Measurements from ENCODE around the gene CENPA. TPM values are rescaled to one million over a fixed set of nuclear protein-coding genes. Genes with fewer than 3 reads are reported as not detected.
"Not testable (repeated sequence)": the region's sequence is repeated elsewhere in the genome, so short reads cannot be mapped to it uniquely, and the experiment has no call there.

The CENPA gene
- total RNA-seq, 4 donors from 2014 or later = 3.3 to 3.5 TPM; not detected in 2

DNA sequence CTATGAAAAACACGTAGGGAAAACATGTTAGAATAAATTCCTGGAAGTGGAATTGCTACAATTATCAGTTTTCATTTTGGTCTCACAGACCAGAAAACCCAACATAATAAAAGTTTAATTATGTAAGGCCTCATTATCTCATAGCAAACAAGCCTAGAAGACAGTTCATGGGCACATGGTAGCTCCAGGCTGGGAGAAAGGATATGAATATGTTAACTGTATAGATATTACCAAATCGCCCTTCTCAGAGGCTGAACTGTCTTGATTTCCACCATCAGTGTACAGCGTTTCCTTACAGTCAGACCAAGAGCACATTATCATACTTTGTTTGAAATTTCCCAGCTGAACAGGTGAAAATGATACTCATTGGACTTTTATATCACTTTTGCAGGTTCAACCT lies 38.9 kb upstream of the CENPA start:
- no peaks in the 10 kb centered on the region for H3K36me3 ChIP-seq
- H3K9me3 ChIP-seq = no peaks in the 10 kb centered on the region
- TF ChIP-seq POLR2A (IDR thresholded peaks at IDR 0.05) = no peak
- TF ChIP-seq, protein P1, sequence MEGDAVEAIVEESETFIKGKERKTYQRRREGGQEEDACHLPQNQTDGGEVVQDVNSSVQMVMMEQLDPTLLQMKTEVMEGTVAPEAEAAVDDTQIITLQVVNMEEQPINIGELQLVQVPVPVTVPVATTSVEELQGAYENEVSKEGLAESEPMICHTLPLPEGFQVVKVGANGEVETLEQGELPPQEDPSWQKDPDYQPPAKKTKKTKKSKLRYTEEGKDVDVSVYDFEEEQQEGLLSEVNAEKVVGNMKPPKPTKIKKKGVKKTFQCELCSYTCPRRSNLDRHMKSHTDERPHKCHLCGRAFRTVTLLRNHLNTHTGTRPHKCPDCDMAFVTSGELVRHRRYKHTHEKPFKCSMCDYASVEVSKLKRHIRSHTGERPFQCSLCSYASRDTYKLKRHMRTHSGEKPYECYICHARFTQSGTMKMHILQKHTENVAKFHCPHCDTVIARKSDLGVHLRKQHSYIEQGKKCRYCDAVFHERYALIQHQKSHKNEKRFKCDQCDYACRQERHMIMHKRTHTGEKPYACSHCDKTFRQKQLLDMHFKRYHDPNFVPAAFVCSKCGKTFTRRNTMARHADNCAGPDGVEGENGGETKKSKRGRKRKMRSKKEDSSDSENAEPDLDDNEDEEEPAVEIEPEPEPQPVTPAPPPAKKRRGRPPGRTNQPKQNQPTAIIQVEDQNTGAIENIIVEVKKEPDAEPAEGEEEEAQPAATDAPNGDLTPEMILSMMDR (IDR thresholded peaks at IDR 0.05) = no peak
- TF ChIP-seq EP300 (IDR thresholded peaks at IDR 0.05) = no peak
- H3K4me1 ChIP-seq = no peaks in the 10 kb centered on the region
- DNase-seq (ENCODE audit: low spot score in 2 of 2) = no peak
- H3K4me3 ChIP-seq = no peak overlapping the region
- H3K27ac ChIP-seq = no peak overlapping the region
- WGBS, 2 donors = 69 to 73% methylated on average over 3 of the region's 3 CpGs
- H3K27me3 ChIP-seq = no peaks in the 10 kb centered on the region

DNA sequence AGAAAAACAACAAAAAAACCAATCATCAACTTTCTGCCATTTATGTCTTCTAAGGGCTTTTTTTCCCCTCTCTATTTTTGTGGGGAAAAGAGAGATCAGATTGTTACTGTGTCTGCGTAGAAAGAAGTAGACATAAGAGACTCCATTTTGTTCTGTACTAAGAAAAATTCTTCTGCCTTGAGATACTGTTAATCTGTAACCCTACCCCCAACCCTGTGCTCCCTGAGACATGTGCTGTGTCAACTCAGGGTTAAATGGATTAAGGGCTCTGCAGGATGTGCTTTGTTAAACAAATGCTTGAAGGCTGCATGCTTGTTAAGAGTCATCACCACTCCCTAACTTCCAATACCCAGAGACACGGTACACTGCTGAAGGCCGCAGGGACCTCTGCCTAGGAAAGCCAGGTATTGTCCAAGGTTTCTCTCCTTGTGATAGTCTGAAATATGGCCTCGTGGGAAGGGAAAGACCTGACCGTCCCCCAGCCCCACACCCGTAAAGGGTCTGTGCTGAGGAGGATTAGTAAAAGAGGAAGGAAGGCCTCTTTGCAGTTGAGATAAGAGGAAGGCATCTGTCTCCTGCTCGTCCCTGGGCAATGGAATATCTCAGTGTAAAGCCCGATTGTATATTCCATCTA lies 36.0 kb upstream of the CENPA start:
- not testable (repeated sequence) for H3K36me3 ChIP-seq; H3K27ac ChIP-seq; DNase-seq (ENCODE audit: low spot score in 2 of 2); H3K4me1 ChIP-seq; H3K9me3 ChIP-seq; H3K4me3 ChIP-seq; H3K27me3 ChIP-seq
- 38 to 42% methylated on average over 8 of the region's 8 CpGs for WGBS, 2 donors

DNA sequence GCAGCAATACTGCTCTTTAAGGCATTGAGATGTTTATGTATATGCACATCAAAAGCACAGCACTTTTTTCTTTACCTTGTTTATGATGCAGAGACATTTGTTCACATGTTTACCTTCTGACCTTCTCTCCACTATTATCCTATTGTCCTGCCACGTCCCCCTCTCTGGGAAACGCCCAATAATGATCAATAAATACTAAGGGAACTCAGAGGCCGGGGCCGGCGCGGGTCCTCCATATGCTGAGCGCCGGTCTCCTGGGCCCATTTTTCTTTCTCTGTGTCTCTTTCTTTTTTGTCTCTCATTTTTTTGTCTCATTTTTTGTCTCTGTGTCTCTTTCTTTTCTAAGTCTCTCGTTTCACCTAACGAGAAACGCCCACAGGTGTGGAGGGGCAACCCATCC lies 35.4 kb upstream of the CENPA start:
- not testable (repeated sequence) for H3K36me3 ChIP-seq; H3K27ac ChIP-seq; H3K4me1 ChIP-seq; DNase-seq (ENCODE audit: low spot score in 2 of 2); H3K9me3 ChIP-seq; H3K27me3 ChIP-seq; H3K4me3 ChIP-seq
- 78 to 79% methylated on average over 11 of the region's 11 CpGs for WGBS, 2 donors

DNA sequence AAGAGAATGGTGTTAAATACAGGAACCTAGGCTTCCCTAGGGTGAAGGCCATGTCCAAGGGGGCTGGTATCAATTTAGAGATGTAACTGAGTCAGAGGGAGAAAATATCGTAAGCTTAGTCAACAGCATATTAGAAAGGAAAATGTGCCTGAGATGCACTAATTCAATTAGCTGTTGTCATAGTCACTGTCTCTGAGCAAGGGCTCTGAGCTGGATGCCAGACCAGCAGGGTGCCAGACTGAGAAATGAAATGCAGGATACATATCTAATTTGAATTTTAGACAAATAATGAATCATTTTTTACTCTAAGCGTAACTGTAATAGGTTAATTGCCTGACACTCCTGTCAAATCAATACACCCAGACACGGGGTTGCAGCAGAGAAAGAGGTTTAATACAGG lies 33.2 kb upstream of the CENPA start:
- no peaks in the 10 kb centered on the region for H3K27me3 ChIP-seq
- peaks cover 0 to 3% (median 0%) of the 10 kb centered on the region in 4 donors for H3K4me1 ChIP-seq
- no peak for DNase-seq (ENCODE audit: low spot score in 2 of 2)
- 72 to 73% methylated on average over 3 of the region's 3 CpGs for WGBS, 2 donors
- H3K4me3 ChIP-seq = no peak overlapping the region
- no peak overlapping the region for H3K27ac ChIP-seq
- H3K36me3 ChIP-seq = no peaks in the 10 kb centered on the region
- TF ChIP-seq POLR2A (IDR thresholded peaks at IDR 0.05) = no peak
- TF ChIP-seq, protein P1 (IDR thresholded peaks at IDR 0.05) = no peak
- no peaks in the 10 kb centered on the region for H3K9me3 ChIP-seq

DNA sequence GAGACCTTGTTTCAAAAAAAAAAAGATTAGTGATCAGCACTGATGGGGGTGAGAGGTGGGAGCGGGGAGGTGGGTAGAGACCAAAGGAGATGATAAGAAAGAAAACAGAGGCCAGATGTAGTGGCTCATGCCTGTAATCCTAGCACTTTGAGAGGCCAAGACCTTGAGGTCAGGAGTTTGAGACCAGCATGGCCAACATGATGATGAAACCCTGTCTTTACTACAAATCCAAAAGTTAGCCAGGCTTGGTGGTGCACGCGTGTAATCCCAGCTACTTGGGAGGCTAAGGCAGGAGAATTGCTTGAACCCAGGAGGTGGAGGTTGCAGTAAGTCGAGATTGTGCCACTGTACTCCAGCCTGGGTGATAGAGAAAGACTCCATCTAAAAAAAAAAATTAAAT lies 31.3 kb upstream of the CENPA start:
- Histone ChIP-seq H3K4me1 (peaks cover 0 to 15% (median 0%) of the 10 kb centered on the region in 4 donors), H3K4me3 (no peak overlapping the region), H3K36me3 (no peaks in the 10 kb centered on the region), H3K27me3 (no peaks in the 10 kb centered on the region), H3K27ac (no peak overlapping the region), H3K9me3 (no peaks in the 10 kb centered on the region)
- DNase-seq (ENCODE audit: low spot score in 2 of 2) = no peak
- TF ChIP-seq POLR2A (IDR thresholded peaks at IDR 0.05) (no peak), EP300 (IDR thresholded peaks at IDR 0.05) (no peak)
- TF ChIP-seq, protein P1 (IDR thresholded peaks at IDR 0.05) = no peak
- 94 to 95% methylated on average over 4 of the region's 4 CpGs for WGBS, 2 donors

DNA sequence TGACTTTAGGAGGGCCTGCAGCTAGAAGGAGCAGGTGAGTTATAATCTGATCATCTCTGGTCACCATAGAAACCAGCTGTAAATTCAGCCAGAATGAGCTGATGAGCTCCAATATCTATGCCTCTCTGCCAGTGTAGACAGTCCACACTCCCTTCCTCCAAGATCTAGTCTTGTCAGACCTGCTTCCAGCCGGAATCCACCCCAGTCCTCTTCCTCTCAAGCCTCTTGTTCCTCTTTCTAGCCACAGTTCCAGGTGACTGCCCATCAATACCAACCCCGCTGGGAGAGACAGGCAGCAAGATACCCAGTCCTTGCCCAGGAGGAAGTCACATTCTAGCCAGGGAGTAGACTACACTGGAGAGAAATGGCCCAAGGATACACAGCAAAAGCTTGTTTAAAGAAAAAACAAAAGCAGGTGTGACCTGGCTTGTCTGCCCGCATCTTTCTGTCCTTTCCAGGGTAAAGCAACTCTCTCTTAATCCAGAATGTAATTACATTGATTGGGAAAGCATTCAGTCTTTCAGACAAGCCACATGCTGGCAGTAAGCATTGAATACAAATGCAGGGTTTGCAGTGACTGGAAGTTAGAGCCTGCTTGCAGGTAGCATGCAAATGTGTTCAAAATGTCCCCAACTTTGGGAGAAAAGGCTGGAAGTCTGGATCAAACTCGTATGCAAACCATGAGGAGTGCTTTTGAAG lies 30.7 kb upstream of the CENPA start:
- Histone ChIP-seq H3K4me3 (no peak overlapping the region), H3K4me1 (peaks cover 0 to 15% (median 0%) of the 10 kb centered on the region in 4 donors), H3K9me3 (no peaks in the 10 kb centered on the region), H3K36me3 (no peaks in the 10 kb centered on the region), H3K27ac (no peak overlapping the region), H3K27me3 (no peaks in the 10 kb centered on the region)
- no peak for TF ChIP-seq POLR2A (IDR thresholded peaks at IDR 0.05)
- WGBS, 2 donors = 77 to 79% methylated on average over 4 of the region's 4 CpGs
- DNase-seq (ENCODE audit: low spot score in 2 of 2) = no peak

Measured in tibial nerve (tissue), 4 donors.